SK-N-MC (cell line): ENCODE measurements around the gene ART5.
"Not testable (repeated sequence)": the region's sequence is repeated elsewhere in the genome, so short reads cannot be mapped to it uniquely, and the experiment has no call there.

ENCODE experiments used
- DNase-seq: peaks from one replicate; pipeline ENCODE4 v3.0.0-alpha.2; 2011; ENCODE audit warnings: low read depth, low spot score
- H3K27ac ChIP-seq: fragments of 200-600 bp; sonication (generic); 2 replicates; pipeline ENCODE4 v1.5.1; 2016; ENCODE audit warnings: mixed run types
- H3K36me3 ChIP-seq: fragments of 200-600 bp; sonication (generic); 2 replicates; pipeline ENCODE4 v1.6.1; 2017; ENCODE audit warnings: antibody characterized with exemption, low read length, mixed read lengths; ENCODE audit not compliant: insufficient read depth
- H3K4me3 ChIP-seq: fragments of 200-600 bp; sonication (generic); 2 replicates; pipeline ENCODE4 v1.5.1; 2016
- H3K9ac ChIP-seq: fragments of 200-600 bp; sonication (generic); 2 replicates; pipeline ENCODE4 v1.8.0; 2017; ENCODE audit warnings: mixed run types, mixed read lengths; ENCODE audit not compliant: insufficient read length
- H3K9me3 ChIP-seq: fragments of 200-600 bp; sonication (generic); 2 replicates; pipeline ENCODE4 v1.6.1; 2017; ENCODE audit warnings: low read depth, mild to moderate bottlenecking, antibody characterized with exemption, low read length, moderate library complexity, mixed read lengths
- EZH2 ChIP-seq: fragments of 200-600 bp; sonication (generic); IDR thresholded peaks from one replicate; pipeline ENCODE4 v1.6.1; 2017; ENCODE audit warnings: antibody characterized with exemption
- FOXP2 ChIP-seq: optimal IDR thresholded peaks from 2 replicates; pipeline ENCODE3; 2011; ENCODE audit warnings: mild to moderate bottlenecking, moderate library complexity; ENCODE audit not compliant: insufficient read depth; ENCODE audit errors: extremely low read length, control extremely low read depth
- POLR2AphosphoS5 ChIP-seq: IDR thresholded peaks from 2 replicates; pipeline ENCODE4 v1.6.1; 2012; ENCODE audit warnings: mild to moderate bottlenecking, low read depth, low read length, borderline replicate concordance

The ART5 gene

GRCh38 chr11:3644817-3645235 lies 3.0 kb upstream of the ART5 start, which contains the start of gene ART1:
Gene ART1 (plus strand): TSS chr11:3645128. CDS start chr11:3659214, 14,086 bp downstream.
- H3K27ac ChIP-seq, result no peak within 1 kb of the TSS
- no peaks in the 10 kb centered on the region for H3K9me3 ChIP-seq
- no peaks in the 10 kb centered on the region for H3K36me3 ChIP-seq
- H3K4me3 ChIP-seq, result no peak within 1 kb of the TSS
- H3K9ac ChIP-seq, result no peak within 1 kb of the TSS
- TF ChIP-seq EZH2 (no peak), POLR2AphosphoS5 (no peak), FOXP2 (no peak)
- DNase-seq, result no peak

DNA sequence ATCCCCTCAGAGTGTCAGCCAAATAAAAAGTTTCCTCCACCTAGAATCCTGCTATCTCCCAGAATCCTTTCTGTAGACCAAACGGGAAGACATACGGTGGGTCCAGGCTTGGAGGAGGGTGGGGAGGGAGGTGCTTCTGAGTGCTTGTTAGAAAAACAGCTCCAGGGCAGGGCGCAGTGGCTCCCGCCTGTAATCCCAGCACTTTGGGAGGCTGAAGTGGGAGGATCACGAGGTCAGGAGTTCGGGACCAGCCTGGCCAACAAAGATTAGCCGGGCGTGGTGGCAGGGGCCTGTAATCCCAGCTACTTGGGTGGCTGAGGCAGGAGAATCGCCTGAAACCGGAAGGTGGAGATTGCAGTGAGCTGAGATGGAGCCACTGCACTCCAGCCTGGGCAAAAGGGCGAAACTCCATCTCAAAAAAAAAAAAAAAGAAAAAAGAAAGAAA lies 1.3 kb upstream of the ART5 start:
- H3K9ac ChIP-seq, H3K27ac ChIP-seq, H3K4me3 ChIP-seq, DNase-seq, H3K36me3 ChIP-seq, H3K9me3 ChIP-seq: not testable (repeated sequence)

GRCh38 chr11:3642071-3642951 lies 519 bp upstream of the ART5 start:
- no peaks in the 10 kb centered on the region for H3K36me3 ChIP-seq
- TF ChIP-seq FOXP2 (no peak), POLR2AphosphoS5 (no peak), EZH2 (no peak)
- H3K27ac ChIP-seq, result no peak overlapping the region
- no peaks in the 10 kb centered on the region for H3K9me3 ChIP-seq
- H3K4me3 ChIP-seq, result peak overlapping the region; percentile 80
- H3K9ac ChIP-seq, result peak overlapping the region; percentile 47
- DNase-seq, result no peak

DNA sequence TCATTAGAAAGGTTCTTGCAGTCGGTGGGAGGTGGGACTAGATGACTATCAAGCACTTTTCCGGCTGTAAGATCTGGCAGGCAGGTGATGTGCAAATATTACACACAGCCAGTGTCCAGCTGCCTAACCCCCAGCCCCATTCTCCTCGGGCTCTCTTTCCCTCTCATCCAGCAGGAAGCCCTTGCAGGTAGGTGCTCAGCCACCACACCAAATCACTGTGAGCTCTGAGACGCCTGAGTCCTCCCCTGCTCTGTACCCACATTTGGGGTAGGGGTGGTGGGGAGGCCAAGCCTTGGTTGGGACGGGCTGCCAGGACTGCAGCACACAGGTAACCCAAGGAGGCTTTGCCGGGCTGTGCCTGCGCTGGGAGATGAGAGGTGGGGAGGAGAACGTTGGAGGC lies 601 bp downstream of the ART5 start:
- no peak for DNase-seq
- H3K9ac ChIP-seq, result no peak overlapping the region
- TF ChIP-seq POLR2AphosphoS5 (no peak), EZH2 (no peak), FOXP2 (no peak)
- H3K9me3 ChIP-seq, result no peaks in the 10 kb centered on the region
- no peaks in the 10 kb centered on the region for H3K36me3 ChIP-seq
- H3K4me3 ChIP-seq, result no peak overlapping the region
- H3K27ac ChIP-seq, result no peak overlapping the region

GRCh38 chr11:3639841-3640240 lies 2.0 kb downstream of the ART5 start:
- no peak overlapping the region for H3K27ac ChIP-seq
- H3K4me3 ChIP-seq, result no peak overlapping the region
- H3K9me3 ChIP-seq, result no peaks in the 10 kb centered on the region
- no peak for DNase-seq
- H3K9ac ChIP-seq, result no peak overlapping the region
- TF ChIP-seq EZH2, result no peak
- no peak for TF ChIP-seq FOXP2
- TF ChIP-seq POLR2AphosphoS5, result no peak
- H3K36me3 ChIP-seq, result no peaks in the 10 kb centered on the region

DNA sequence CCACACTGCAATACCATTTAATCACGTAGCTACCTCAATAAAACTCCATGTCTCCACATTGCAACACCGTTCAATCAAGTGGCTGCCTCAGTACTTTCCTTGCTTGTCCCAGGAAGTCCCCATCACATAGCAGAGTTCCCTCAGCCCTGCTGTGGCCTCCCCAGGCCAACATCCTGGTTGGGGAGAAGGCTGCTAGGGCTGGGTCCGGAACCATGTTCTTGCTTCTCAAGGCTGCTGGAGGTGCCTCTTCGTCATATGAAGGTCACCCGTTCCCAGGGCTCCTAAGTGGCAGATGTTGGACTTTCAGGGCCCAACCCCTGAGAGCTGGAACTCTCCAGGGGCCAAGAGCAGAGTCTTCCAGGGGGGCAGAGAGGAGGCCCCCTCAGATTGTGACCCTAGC lies 3.3 kb downstream of the ART5 start:
- no peak for DNase-seq
- Histone ChIP-seq H3K27ac (no peak overlapping the region), H3K36me3 (no peaks in the 10 kb centered on the region), H3K9me3 (no peaks in the 10 kb centered on the region), H3K9ac (no peak overlapping the region), H3K4me3 (no peak overlapping the region)
- no peak for TF ChIP-seq FOXP2
- TF ChIP-seq POLR2AphosphoS5, result no peak
- no peak for TF ChIP-seq EZH2

- no peak for TF ChIP-seq FOXP2
- TF ChIP-seq POLR2AphosphoS5, result no peak
- TF ChIP-seq EZH2, result no peak
- no peak overlapping the region for H3K9ac ChIP-seq
- no peaks in the 10 kb centered on the region for H3K9me3 ChIP-seq
- no peak for DNase-seq
- H3K27ac ChIP-seq, result no peak overlapping the region
- H3K4me3 ChIP-seq, result no peak overlapping the region
- H3K36me3 ChIP-seq, result no peaks in the 10 kb centered on the region
Measured at GRCh38 chr11:3637201-3637600, 4.6 kb downstream of the ART5 start.

GRCh38 chr11:3635641-3636375 lies 6.0 kb downstream of the ART5 start:
- Histone ChIP-seq H3K9me3 (no peaks in the 10 kb centered on the region), H3K4me3 (no peak overlapping the region), H3K9ac (no peak overlapping the region), H3K36me3 (no peaks in the 10 kb centered on the region), H3K27ac (no peak overlapping the region)
- DNase-seq, result no peak
- TF ChIP-seq EZH2 (no peak), FOXP2 (no peak), POLR2AphosphoS5 (no peak)
